ENCODE data around the gene EXOSC1. TPM values are rescaled to one million over a fixed set of nuclear protein-coding genes. Genes with fewer than 3 reads are reported as not detected.

The EXOSC1 gene
- polyA plus RNA-seq, 3 donors, result 34.7 to 60.6 (median 55.8) TPM

DNA sequence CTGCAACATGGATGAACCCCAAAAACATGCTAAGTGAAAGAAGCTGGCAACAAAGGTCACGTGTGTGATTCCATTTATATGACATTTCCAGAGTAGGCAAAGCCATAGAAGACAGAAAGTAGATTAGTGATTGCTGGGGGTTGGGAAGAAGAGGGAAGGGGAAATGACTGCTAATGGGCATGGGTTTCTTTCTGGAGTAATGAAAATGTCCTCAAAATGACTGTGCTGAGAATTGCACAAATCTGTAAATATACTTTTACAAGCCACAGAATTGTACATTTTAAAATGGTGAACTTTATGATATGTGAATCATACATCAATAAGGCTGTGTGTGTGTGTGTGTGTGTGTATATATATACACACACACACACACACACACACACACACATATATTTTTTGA is 36.6 kb upstream of the EXOSC1 start:
- peaks cover 3% of the 10 kb centered on the region for H3K4me1 Mint-ChIP-seq
- WGBS (ENCODE audit: insufficient coverage), result 100% methylated on average over 1 of the region's 1 CpG
- Histone ChIP-seq H3K9ac (ENCODE audit: insufficient read depth, low read length, poor library complexity, severe bottlenecking) (no peak overlapping the region), H4K20me1 (ENCODE audit: insufficient read depth, low read length) (peaks cover 24% of the 10 kb centered on the region), H3K79me2 (ENCODE audit: insufficient read depth, low read length) (peaks cover 29% of the 10 kb centered on the region), H3K27ac (ENCODE audit: low read depth in 1 of 2, low read length in 2 of 2) (no peak overlapping the region), H3K4me2 (replicated peaks; ENCODE audit: extremely low read depth, low read length, poor library complexity, severe bottlenecking) (no peak overlapping the region), H3K4me3 (replicated peaks in 1 of 3; ENCODE audit: low read depth in 2 of 3, low read length in 3 of 3) (no peak overlapping the region), H3K27me3 (ENCODE audit: control insufficient read depth in 2 of 2, insufficient read depth in 2 of 2, low read length in 2 of 2) (no peaks in the 10 kb centered on the region), H3K9me3 (replicated peaks in 1 of 2; ENCODE audit: control insufficient read depth in 1 of 2, insufficient read depth in 1 of 2, low read length in 2 of 2) (no peaks in the 10 kb centered on the region), H3K4me1 (ENCODE audit: control insufficient read depth in 1 of 2, insufficient read depth in 2 of 2, low read length in 2 of 2) (no peaks in the 10 kb centered on the region), H2AFZ (ENCODE audit: insufficient read depth, low read depth, low read length, poor library complexity, severe bottlenecking) (no peak overlapping the region), H3K36me3 (replicated peaks in 1 of 2; ENCODE audit: control insufficient read depth in 1 of 2, insufficient read depth in 2 of 2, low read length in 2 of 2) (peaks cover 48 to 78% of the 10 kb centered on the region in 2 donors)
- intact Hi-C loops (cut with micrococcal nuclease), result no loop called here
- DNase-seq, result no peak
- no peak for TF ChIP-seq CTCF (IDR thresholded peaks at IDR 0.05)
- H3K4me3 Mint-ChIP-seq, result no peak overlapping the region
- H3K27ac Mint-ChIP-seq, result peak overlapping the region in 1 of 7 donors; percentile 30
- H3K36me3 Mint-ChIP-seq, result peaks cover 53 to 72% of the 10 kb centered on the region in 2 donors
- H3K9me3 Mint-ChIP-seq, result no peaks in the 10 kb centered on the region
- H3K27me3 Mint-ChIP-seq (ENCODE audit: low read depth in 3 of 3), result peaks cover 0 to 2% (median 0%) of the 10 kb centered on the region in 3 donors

- no peak overlapping the region for H3K4me2 ChIP-seq (replicated peaks; ENCODE audit: extremely low read depth, low read length, poor library complexity, severe bottlenecking)
- H3K79me2 ChIP-seq (ENCODE audit: insufficient read depth, low read length), result peaks cover 23% of the 10 kb centered on the region
- intact Hi-C loops (cut with micrococcal nuclease), result no loop called here
- Mint-ChIP-seq H3K4me1 (no peaks in the 10 kb centered on the region), H3K27me3 (ENCODE audit: low read depth in 3 of 3) (peaks cover 0 to 2% (median 0%) of the 10 kb centered on the region in 3 donors), H3K9me3 (no peaks in the 10 kb centered on the region), H3K4me3 (no peak overlapping the region), H3K27ac (peak overlapping the region in 3 of 7 donors; percentile 10 to 69 (median 10)), H3K36me3 (peaks cover 65 to 80% of the 10 kb centered on the region in 2 donors)
- no peak for TF ChIP-seq CTCF (IDR thresholded peaks at IDR 0.05)
- peaks cover 19% of the 10 kb centered on the region for H4K20me1 ChIP-seq (ENCODE audit: insufficient read depth, low read length)
- WGBS (ENCODE audit: insufficient coverage), result 100% methylated on average over 3 of the region's 4 CpGs
- H3K27ac ChIP-seq (ENCODE audit: low read depth in 1 of 2, low read length in 2 of 2), result no peak overlapping the region
- no peaks in the 10 kb centered on the region for H3K27me3 ChIP-seq (ENCODE audit: control insufficient read depth in 2 of 2, insufficient read depth in 2 of 2, low read length in 2 of 2)
- no peaks in the 10 kb centered on the region for H3K9me3 ChIP-seq (replicated peaks in 1 of 2; ENCODE audit: control insufficient read depth in 1 of 2, insufficient read depth in 1 of 2, low read length in 2 of 2)
- no peak for DNase-seq
- no peak overlapping the region for H3K4me3 ChIP-seq (replicated peaks in 1 of 3; ENCODE audit: low read depth in 2 of 3, low read length in 3 of 3)
- H3K9ac ChIP-seq (ENCODE audit: insufficient read depth, low read length, poor library complexity, severe bottlenecking), result no peak overlapping the region
- H3K36me3 ChIP-seq (replicated peaks in 1 of 2; ENCODE audit: control insufficient read depth in 1 of 2, insufficient read depth in 2 of 2, low read length in 2 of 2), result peaks cover 58 to 86% of the 10 kb centered on the region in 2 donors
- H2AFZ ChIP-seq (ENCODE audit: insufficient read depth, low read depth, low read length, poor library complexity, severe bottlenecking), result no peak overlapping the region
- no peaks in the 10 kb centered on the region for H3K4me1 ChIP-seq (ENCODE audit: control insufficient read depth in 1 of 2, insufficient read depth in 2 of 2, low read length in 2 of 2)
Observed at GRCh38 chr10:97481071-97481470, 35.3 kb upstream of the EXOSC1 start.

Data from CD14-positive monocyte (primary cell).